Activated naive CD4-positive, alpha-beta T cell treated with anti-CD3 and anti-CD28 coated beads, Interleukin-2, amount 50 U/mL, for 24 hours (primary cell): Measurements from ENCODE around the gene SEPTIN8.

Experiments
- H3K27ac Mint-ChIP-seq: one replicate; pipeline ENCODE4 v1.8.0; 2021; ENCODE audit warnings: mild to moderate bottlenecking, mixed read lengths
- H3K27me3 Mint-ChIP-seq: one replicate; pipeline ENCODE4 v1.8.0; 2021; ENCODE audit warnings: mixed read lengths
- H3K36me3 Mint-ChIP-seq: one replicate; pipeline ENCODE4 v1.8.0; 2021; ENCODE audit warnings: mixed read lengths
- H3K4me1 Mint-ChIP-seq: one replicate; pipeline ENCODE4 v1.8.0; 2021; ENCODE audit warnings: mixed read lengths
- H3K4me3 Mint-ChIP-seq: one replicate; pipeline ENCODE4 v1.8.0; 2021; ENCODE audit warnings: mild to moderate bottlenecking, mixed read lengths
- H3K9me3 Mint-ChIP-seq: one replicate; pipeline ENCODE4 v1.8.0; 2021; ENCODE audit warnings: mixed read lengths

Gene SEPTIN8

DNA sequence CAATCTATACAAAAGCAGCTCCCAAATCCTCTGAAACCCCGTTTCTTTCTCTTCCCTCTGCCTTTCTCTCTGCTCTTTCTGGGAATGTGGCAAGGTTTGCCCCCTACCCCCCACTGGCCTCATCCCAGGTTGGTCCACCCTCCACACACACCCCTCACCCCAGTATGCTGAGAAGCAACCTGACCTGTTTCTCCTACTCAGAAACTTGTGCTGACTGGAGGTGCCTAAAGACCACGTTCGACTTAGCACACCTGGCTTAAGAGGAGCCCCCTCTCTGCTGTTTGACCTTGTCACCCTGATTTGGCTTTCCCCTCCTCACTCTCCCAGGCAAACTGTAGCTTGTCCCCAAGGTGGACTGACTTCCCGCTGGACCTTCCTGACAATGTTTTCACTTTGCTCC lies 1.1 kb upstream of the SEPTIN8 start:
- Mint-ChIP-seq H3K27me3 (peaks cover 29% of the 10 kb centered on the region), H3K9me3 (no peaks in the 10 kb centered on the region), H3K4me1 (peaks cover 28% of the 10 kb centered on the region), H3K36me3 (peaks cover 1% of the 10 kb centered on the region), H3K27ac (no peak overlapping the region), H3K4me3 (peak overlapping the region; percentile 70)

DNA sequence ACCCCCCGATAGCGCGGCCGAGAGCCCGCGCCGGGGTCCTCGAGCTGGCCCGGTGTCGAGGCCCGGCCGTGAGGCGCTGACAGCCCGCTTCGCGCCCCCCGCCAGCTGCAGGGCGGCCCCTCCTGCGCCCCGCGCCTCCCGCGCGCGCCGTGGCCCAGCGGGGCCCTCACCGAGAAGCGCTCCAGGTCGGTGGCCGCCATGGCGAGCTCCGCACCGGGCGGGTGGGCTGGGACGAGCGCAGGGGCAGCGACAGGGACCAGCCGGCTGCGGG lies 166 bp downstream of the SEPTIN8 start:
- no peak overlapping the region for H3K4me3 Mint-ChIP-seq
- no peaks in the 10 kb centered on the region for H3K9me3 Mint-ChIP-seq
- H3K4me1 Mint-ChIP-seq, result peaks cover 28% of the 10 kb centered on the region
- H3K27me3 Mint-ChIP-seq, result peaks cover 25% of the 10 kb centered on the region
- no peak overlapping the region for H3K27ac Mint-ChIP-seq
- H3K36me3 Mint-ChIP-seq, result peaks cover 1% of the 10 kb centered on the region

DNA sequence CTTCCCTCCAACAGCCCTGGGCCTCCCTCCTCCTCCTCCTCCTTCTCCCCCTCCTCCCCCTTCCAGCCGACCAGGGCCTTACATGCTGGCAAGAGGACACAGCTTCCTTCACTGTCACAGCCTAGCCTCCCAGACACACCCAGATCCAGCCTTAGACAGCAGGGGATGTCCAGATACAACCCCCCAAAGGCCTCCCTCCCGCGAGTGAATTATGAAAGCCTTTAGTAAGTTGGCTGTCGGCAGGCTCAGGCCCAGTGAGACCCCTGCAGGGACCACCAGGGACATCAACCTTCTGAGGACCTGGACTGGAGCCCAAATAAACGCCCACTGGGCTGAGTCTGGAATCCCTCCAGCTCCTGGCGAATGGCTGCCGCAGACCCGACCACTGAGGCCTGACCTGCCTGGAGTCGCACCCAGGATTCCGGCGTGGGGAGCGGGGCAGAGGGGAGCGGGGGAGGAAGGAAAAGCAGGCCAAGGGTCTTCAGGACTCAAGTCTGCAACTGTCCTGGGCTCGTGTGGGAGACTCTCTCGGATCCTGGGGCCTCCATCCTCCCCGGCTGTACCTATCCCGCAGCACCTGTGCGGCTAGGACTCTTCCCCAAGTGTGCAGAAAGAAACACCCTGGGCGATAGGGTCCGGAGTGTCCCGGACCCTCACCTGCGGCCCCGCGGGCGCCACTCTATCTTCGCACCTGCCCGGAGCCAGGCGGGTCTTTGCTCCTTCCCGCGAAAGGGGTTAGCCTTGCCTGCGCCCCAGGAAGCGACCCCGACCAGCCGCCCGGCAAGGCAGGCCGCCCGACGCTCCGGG lies 705 bp downstream of the SEPTIN8 start:
- peaks cover 21% of the 10 kb centered on the region for H3K27me3 Mint-ChIP-seq
- peak overlapping the region; percentile 35 for H3K27ac Mint-ChIP-seq
- peaks cover 1% of the 10 kb centered on the region for H3K36me3 Mint-ChIP-seq

DNA sequence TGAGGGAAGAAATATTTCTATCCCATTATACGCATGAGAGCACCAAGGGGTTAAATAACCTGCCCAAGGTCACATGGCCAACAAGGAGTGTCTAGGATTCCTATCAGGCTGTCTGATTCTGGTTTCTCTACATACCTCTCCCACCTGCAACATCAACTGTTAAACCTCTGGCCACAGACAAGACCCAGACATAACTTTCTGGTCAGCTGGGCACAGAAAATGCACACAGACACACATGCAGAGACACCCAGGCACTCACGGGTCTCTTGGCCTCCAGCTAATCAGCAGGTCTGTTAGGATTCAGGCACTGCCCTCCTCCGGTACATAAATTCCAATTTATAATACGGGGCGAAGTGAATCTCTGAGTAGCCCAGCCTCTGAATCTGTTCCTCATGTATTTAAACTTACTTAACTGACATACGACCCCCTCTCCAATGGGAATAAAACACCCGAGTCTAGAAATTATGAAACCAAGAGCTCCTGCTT lies 1.5 kb downstream of the SEPTIN8 start:
- Mint-ChIP-seq H3K4me3 (peak overlapping the region; percentile 23), H3K27ac (no peak overlapping the region), H3K27me3 (peaks cover 18% of the 10 kb centered on the region), H3K9me3 (no peaks in the 10 kb centered on the region), H3K4me1 (peaks cover 16% of the 10 kb centered on the region), H3K36me3 (peaks cover 1% of the 10 kb centered on the region)

More for the DNA sequence above, 705 bp downstream of the SEPTIN8 start:
- H3K4me1 Mint-ChIP-seq, result peaks cover 24% of the 10 kb centered on the region
- no peaks in the 10 kb centered on the region for H3K9me3 Mint-ChIP-seq
- peak overlapping the region; percentile 65 for H3K4me3 Mint-ChIP-seq

DNA sequence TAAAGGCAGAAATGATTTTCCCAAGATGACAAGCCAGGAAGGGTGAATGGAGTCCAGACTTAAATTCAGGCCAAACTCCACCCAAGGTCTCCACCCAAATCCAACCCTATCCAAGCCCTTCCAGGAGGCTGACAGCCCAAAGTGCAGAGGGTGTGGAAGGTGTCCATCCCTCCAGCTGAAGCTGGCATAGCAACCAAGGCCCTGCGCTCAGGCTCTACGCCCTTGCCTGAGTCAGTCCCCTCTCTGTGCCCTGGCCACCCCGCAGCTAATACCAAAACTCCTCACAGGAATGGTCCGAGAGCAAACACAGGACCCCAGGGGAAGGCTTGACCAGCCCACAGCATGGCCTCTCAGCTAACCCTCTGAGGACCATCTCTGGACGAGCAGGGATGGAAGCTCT lies 2.1 kb downstream of the SEPTIN8 start:
- H3K4me1 Mint-ChIP-seq, result peaks cover 14% of the 10 kb centered on the region
- H3K27ac Mint-ChIP-seq, result no peak overlapping the region
- H3K9me3 Mint-ChIP-seq, result no peaks in the 10 kb centered on the region
- H3K36me3 Mint-ChIP-seq, result peaks cover 1% of the 10 kb centered on the region
- no peak overlapping the region for H3K4me3 Mint-ChIP-seq
- peaks cover 17% of the 10 kb centered on the region for H3K27me3 Mint-ChIP-seq

DNA sequence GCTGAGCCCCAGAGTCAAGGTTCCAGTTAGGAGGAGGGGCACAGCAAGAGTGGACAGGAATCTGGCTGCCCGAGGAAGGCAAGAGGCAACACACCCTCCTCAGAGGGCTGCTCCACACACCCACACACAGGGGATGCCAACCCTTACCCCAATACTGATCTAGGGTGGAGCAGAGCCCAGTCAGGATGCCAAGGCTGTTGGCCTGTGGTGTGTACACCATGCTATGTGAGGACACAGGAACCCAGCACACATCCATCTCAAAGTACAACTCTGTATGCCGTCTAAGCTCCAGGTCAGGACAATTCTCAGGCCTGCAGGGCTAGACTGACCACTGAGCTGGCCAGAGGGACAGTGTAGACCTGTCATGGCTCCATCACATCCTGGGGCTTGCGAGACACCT lies 2.6 kb downstream of the SEPTIN8 start:
- H3K9me3 Mint-ChIP-seq, result no peaks in the 10 kb centered on the region
- H3K27me3 Mint-ChIP-seq, result peaks cover 14% of the 10 kb centered on the region
- H3K4me1 Mint-ChIP-seq, result peaks cover 14% of the 10 kb centered on the region
- peaks cover 1% of the 10 kb centered on the region for H3K36me3 Mint-ChIP-seq
- no peak overlapping the region for H3K27ac Mint-ChIP-seq
- no peak overlapping the region for H3K4me3 Mint-ChIP-seq

DNA sequence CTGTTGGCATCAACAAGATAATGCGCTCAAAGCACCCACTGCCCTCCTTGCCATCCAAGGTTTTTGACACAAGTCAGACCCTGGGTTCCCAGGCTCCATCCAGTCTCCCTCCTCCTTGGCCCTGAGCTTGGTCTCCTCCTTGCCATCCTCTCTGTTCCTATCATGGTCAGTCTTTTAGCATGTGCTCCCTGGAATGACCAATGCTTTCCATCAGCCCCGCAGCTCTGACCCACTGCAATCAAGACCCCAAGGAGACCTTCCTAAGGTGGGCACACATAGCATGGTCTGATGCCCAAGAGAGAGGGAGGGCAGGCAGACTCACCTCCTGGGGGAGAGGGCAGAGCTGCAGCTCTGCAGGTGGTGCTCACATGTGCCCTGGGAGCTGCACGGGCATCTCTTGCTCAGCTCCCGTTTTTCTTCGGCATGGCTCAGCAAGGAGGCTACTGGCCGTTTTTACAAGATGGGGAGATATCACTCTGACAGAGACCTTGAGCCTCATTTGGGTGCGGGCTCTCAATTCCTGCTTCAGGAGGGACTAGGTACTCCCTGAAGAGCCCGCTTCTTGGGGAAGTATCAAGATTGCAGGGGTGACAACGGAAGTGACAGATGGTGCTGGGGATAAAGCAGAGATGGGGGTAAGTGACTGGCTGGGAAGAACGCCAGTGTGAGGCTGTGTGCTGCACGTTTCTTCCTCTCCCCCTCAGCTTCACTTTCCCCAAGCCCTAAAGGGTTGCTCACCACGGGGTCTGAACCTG lies 3.3 kb downstream of the SEPTIN8 start:
- Mint-ChIP-seq H3K27me3 (peaks cover 9% of the 10 kb centered on the region), H3K9me3 (no peaks in the 10 kb centered on the region), H3K4me3 (no peak overlapping the region), H3K4me1 (peaks cover 14% of the 10 kb centered on the region), H3K27ac (no peak overlapping the region), H3K36me3 (peaks cover 1% of the 10 kb centered on the region)

DNA sequence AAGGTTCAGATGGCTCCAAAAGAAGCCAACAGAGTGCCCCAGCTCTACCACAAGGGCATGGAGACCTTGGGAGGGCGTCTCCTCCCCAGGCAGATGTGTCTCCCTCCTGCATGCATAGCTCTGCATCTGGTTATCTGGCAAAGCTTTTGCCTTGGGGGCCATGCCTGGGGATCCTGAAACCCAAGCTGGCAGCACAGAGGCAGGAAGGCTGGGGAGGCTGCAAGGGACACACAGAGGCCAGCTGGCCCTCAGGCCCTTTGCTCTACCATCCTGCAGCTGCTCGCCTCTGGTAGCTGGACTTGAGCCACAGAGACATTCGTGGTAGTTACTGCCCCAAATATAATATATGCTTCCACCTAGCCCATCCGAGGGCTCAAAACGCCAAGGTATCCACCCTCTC lies 3.9 kb downstream of the SEPTIN8 start:
- Mint-ChIP-seq H3K27me3 (peaks cover 4% of the 10 kb centered on the region), H3K27ac (no peak overlapping the region), H3K4me1 (peaks cover 10% of the 10 kb centered on the region), H3K4me3 (no peak overlapping the region), H3K36me3 (peaks cover 1% of the 10 kb centered on the region), H3K9me3 (no peaks in the 10 kb centered on the region)

DNA sequence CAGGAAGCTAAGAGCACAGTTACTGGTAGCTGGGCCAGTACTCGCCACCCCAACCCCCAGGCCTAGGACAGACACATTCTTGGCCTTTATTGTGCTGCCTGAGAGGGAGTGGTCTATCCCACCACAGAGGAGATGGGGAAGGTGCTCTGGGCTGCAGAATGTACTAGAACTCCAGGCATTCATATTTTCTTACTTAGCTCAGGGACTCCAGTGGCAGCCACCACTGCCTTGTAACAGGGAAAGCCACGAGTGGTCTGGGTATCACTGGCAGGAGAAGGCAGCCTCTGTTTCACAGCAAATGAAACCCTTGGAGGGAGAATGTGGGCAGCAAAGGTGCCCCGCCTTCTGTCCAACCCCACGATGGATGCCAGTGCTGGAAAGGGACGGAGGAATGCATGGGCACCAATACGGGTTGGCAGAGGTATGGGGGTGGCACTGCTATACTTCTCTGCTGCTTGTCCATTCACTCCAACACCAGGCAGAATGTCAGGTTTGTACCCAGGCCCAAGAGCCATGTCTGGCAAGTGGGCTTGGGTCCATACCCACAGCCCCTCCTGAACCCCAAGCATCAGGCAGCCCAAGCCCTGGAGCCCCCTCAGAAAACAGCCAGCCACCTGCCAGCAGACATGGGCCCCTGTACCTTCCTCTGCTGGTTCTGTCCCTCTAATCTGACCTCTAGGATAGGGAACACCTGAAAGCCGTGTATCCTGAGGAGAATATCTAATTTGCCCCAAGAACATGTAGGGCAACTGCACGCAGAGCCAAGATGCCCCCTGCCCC lies 4.6 kb downstream of the SEPTIN8 start:
- peaks cover 6% of the 10 kb centered on the region for H3K4me1 Mint-ChIP-seq
- H3K27ac Mint-ChIP-seq, result no peak overlapping the region
- no peak overlapping the region for H3K4me3 Mint-ChIP-seq
- peaks cover 2% of the 10 kb centered on the region for H3K27me3 Mint-ChIP-seq
- H3K9me3 Mint-ChIP-seq, result no peaks in the 10 kb centered on the region
- peaks cover 1% of the 10 kb centered on the region for H3K36me3 Mint-ChIP-seq

DNA sequence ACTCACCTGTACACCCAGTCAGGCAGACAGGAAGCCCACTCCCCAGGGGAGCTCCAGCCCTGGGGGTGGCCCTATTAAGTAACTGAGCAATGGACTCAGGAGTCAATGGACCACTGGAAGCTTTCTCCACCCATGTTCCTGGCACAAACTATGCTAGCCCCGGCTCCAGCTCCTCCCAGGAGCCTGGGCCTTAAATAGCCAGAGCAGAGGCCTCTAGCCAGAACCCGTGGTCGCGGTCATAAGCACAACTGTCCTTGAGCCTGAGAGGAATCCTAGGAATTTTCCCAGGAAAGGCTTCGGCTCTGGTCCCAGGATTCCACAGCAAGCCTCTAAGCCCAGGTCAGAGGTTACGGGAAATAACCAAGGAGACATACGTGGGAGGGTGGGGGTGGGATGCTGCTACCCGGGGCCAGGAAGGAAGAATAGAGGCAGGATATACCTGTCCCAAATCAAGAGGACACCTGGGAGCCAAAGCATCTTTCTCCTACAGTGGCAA lies 5.5 kb downstream of the SEPTIN8 start:
- Mint-ChIP-seq H3K9me3 (no peaks in the 10 kb centered on the region), H3K36me3 (peaks cover 1% of the 10 kb centered on the region), H3K4me1 (peaks cover 6% of the 10 kb centered on the region), H3K4me3 (no peak overlapping the region), H3K27ac (no peak overlapping the region), H3K27me3 (peaks cover 2% of the 10 kb centered on the region)

DNA sequence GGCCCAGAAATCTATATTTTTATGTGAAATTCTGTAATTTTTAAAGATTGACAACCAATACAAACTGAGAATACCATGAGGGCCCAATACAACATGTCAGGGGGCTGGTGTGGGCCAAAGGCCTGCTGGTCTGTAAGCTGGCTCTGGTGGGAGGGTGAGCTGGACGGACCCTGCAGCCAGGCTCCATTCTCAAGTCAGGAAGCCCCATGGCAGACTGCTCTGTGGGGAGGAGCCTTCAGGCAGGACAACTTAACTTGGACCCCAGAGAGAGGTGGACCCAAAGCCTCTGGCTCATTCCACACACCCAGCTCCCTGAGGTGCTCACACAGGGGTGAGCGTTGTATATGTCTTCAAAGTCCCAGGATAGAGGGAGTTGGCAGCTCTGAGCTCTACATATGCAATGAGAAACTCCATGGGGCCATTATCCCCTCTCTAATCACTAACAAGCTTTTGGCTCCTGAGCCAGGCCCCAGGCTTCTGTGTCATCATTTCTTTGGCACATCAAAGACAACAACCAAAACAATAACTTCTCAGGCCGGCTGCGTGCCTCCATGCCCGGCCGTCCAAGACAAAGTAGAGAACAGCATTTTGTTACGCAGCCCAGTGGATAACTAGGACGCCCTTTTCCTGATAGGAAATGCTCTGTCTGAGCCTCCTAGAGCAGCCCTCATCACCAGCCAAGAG lies 6.4 kb downstream of the SEPTIN8 start:
- H3K27ac Mint-ChIP-seq, result no peak overlapping the region
- no peaks in the 10 kb centered on the region for H3K9me3 Mint-ChIP-seq
- no peaks in the 10 kb centered on the region for H3K27me3 Mint-ChIP-seq
- peaks cover 1% of the 10 kb centered on the region for H3K36me3 Mint-ChIP-seq
- peaks cover 5% of the 10 kb centered on the region for H3K4me1 Mint-ChIP-seq
- no peak overlapping the region for H3K4me3 Mint-ChIP-seq

DNA sequence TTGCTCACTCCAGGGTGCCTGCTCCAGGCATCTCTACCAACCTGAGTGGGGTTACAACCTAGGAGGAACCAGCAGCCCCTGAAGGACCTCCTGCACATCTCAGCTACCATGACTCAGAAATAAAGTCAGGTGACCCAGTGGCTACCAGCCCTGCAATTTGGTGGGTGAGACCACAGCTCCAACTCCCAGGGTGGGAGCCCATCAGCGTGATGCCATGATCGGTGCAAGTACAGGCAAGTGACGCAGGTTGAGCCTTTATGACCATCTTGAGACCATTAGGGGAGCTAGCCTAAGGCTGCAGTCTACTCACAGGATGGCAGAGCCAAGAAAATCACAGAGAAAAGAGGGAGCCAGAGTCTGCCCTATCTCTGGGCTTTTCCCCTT lies 8.6 kb downstream of the SEPTIN8 start:
- H3K36me3 Mint-ChIP-seq, result no peaks in the 10 kb centered on the region
- no peak overlapping the region for H3K4me3 Mint-ChIP-seq
- no peaks in the 10 kb centered on the region for H3K9me3 Mint-ChIP-seq
- no peaks in the 10 kb centered on the region for H3K27me3 Mint-ChIP-seq
- H3K4me1 Mint-ChIP-seq, result no peaks in the 10 kb centered on the region
- no peak overlapping the region for H3K27ac Mint-ChIP-seq

DNA sequence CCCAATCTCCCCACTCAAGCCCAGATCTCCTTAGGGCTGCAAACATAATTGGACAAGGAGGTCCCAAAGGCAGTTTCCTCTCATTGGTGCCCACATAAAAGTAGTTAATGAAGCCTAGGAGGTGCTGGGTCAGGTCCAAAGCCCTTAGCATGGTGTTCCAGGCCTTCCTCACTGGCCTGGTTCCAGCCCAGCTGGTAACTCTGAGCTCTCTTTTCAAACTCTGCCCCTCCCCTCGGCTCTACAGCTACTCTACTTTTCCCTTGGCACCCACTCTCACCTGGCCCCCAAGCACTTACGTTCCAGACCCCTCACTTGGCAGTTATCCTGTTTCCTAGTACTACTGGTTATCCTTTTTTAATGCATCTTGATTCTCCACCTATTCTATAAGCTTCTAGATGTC lies 9.9 kb downstream of the SEPTIN8 start:
- Mint-ChIP-seq H3K27me3 (no peaks in the 10 kb centered on the region), H3K36me3 (no peaks in the 10 kb centered on the region), H3K9me3 (no peaks in the 10 kb centered on the region), H3K4me3 (no peak overlapping the region), H3K27ac (no peak overlapping the region), H3K4me1 (no peaks in the 10 kb centered on the region)

DNA sequence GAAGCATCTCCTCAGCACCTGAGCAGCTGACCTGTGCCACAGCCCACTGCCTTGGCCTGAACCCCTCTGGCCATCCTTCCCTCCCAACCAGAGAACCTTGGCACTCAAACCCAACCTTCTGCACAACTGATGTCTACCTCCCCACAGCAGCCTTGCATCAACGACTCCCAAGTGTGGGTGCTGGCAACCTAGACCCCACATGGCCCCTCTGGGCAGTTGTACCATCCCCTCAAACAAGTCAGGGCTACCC lies 10.3 kb downstream of the SEPTIN8 start:
- H3K36me3 Mint-ChIP-seq, result no peaks in the 10 kb centered on the region
- no peak overlapping the region for H3K4me3 Mint-ChIP-seq
- H3K27ac Mint-ChIP-seq, result no peak overlapping the region
- no peaks in the 10 kb centered on the region for H3K4me1 Mint-ChIP-seq
- no peaks in the 10 kb centered on the region for H3K9me3 Mint-ChIP-seq
- H3K27me3 Mint-ChIP-seq, result no peaks in the 10 kb centered on the region

DNA sequence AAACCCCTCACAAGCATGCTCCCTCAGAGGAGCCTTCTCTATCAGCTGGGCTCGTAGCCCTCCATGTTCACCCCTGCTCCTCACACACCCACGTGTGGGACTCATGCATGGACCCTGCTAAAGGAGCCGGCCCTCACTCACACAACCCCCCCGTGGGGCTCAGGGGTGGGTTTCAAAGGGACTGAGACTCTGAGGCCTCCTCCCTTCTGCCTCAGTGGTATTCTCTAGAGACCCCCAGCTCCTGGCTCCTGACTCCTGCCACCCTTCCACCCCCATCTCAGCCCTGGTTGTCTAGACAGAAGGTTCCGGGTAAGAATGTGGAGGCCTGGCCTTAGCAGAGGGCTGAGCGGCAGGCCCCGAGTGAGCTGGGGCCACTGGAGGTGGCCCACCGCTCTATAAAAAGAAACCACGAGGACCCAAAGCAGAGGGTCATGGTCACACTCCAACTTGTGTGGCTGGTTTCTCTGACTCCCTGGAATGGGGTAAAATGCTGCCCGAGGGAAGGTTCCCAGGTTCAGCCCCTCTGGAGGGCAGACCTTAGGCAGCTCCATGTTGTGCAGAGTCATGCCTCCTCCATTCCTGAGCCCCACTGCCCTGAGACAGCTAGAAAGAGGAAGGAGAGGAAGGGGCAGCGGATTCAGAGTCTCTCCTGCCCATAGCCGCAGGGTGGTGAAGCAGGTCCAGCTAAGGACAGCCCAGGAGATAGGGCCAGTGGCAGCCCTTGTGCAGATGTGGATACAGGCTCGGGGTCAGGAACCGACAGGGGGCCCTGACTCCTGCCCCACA lies 10.8 kb downstream of the SEPTIN8 start:
- Mint-ChIP-seq H3K4me3 (no peak overlapping the region), H3K9me3 (no peaks in the 10 kb centered on the region), H3K27ac (no peak overlapping the region), H3K36me3 (no peaks in the 10 kb centered on the region), H3K4me1 (no peaks in the 10 kb centered on the region), H3K27me3 (no peaks in the 10 kb centered on the region)
